ENCODE measurements around the gene C12orf75. TPM values are rescaled to one million over a fixed set of nuclear protein-coding genes. Genes with fewer than 3 reads are reported as not detected.

Gene C12orf75
- total RNA-seq, 1 donor from 2014 or later = 1.1 TPM

- DNase-seq = no peak
- intact Hi-C loops (cut with micrococcal nuclease) = no loop called here
- Histone ChIP-seq H3K27me3 (ENCODE audit: low read depth) (peaks cover 47% of the 10 kb centered on the region), H3K4me1 (peaks cover 13% of the 10 kb centered on the region), H3K4me3 (no peak overlapping the region), H3K27ac (replicated peaks) (no peak overlapping the region), H3K36me3 (no peaks in the 10 kb centered on the region), H3K9me3 (replicated peaks) (no peaks in the 10 kb centered on the region)
- no peak for TF ChIP-seq CTCF (IDR thresholded peaks at IDR 0.05; ENCODE audit: borderline replicate concordance)
These were observed 2.4 kb downstream of the C12orf75 start for GRCh38 chr12:105332925-105333324.

- peaks cover 13% of the 10 kb centered on the region for H3K4me1 ChIP-seq
- TF ChIP-seq CTCF (IDR thresholded peaks at IDR 0.05; ENCODE audit: borderline replicate concordance) = no peak
- no peak overlapping the region for H3K27ac ChIP-seq (replicated peaks)
- peaks cover 47% of the 10 kb centered on the region for H3K27me3 ChIP-seq (ENCODE audit: low read depth)
- intact Hi-C loops (cut with micrococcal nuclease) = no loop called here
- H3K4me3 ChIP-seq = no peak overlapping the region
- H3K36me3 ChIP-seq = no peaks in the 10 kb centered on the region
- DNase-seq = no peak
- H3K9me3 ChIP-seq (replicated peaks) = no peaks in the 10 kb centered on the region
These were observed 3.5 kb downstream of the C12orf75 start for GRCh38 chr12:105334001-105334400.

DNA sequence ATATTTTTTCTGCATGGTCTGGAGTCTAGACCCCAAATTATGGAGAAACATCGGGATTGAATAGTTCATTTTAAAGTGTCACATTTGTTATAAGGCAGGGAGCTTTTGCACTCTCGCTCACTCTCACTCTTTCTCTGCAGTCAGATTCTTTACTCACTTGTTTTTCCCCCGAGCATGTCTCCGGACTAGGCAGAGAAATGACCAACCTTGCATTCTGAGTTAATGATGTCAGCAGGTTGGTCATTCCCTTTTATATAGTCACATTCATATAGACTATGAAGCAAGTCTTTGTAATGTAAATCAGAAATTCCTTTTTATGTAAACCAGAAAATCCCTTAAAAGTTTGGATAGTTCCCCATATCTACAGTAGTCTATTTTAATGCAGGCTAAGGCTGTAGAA lies 4.1 kb downstream of the C12orf75 start:
- peaks cover 13% of the 10 kb centered on the region for H3K4me1 ChIP-seq
- no peaks in the 10 kb centered on the region for H3K36me3 ChIP-seq
- DNase-seq = no peak
- H3K9me3 ChIP-seq (replicated peaks) = no peaks in the 10 kb centered on the region
- no peak for TF ChIP-seq CTCF (IDR thresholded peaks at IDR 0.05; ENCODE audit: borderline replicate concordance)
- H3K4me3 ChIP-seq = no peak overlapping the region
- H3K27me3 ChIP-seq (ENCODE audit: low read depth) = peaks cover 44% of the 10 kb centered on the region
- intact Hi-C loops (cut with micrococcal nuclease) = no loop called here
- no peak overlapping the region for H3K27ac ChIP-seq (replicated peaks)

GRCh38 chr12:105335856-105336255 lies 5.4 kb downstream of the C12orf75 start:
- Histone ChIP-seq H3K27me3 (ENCODE audit: low read depth) (peaks cover 42% of the 10 kb centered on the region), H3K27ac (replicated peaks) (no peak overlapping the region), H3K4me1 (peaks cover 5% of the 10 kb centered on the region), H3K36me3 (no peaks in the 10 kb centered on the region), H3K9me3 (replicated peaks) (peaks cover 10% of the 10 kb centered on the region), H3K4me3 (no peak overlapping the region)
- intact Hi-C loops (cut with micrococcal nuclease) = no loop called here
- TF ChIP-seq CTCF (IDR thresholded peaks at IDR 0.05; ENCODE audit: borderline replicate concordance) = no peak
- DNase-seq = no peak

DNA sequence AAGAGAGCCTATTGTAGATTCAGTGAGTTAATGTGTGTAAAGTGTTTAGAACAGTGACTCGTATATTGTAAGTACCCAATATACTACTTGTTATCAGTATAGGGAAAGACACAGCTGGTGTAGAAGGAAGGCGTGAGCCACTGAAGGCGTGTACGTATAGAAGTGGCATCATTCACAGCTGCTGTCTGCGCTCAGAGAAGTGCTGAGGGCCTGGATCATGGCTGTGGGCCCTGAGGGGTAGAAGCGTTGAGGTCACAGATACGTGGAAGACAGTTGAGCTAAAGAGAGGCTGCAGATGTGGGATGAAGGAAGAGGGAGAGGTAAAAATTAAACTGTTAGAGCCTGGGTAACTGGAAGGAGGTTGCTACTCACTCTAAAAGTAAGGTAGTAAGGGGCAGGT lies 5.9 kb downstream of the C12orf75 start:
- Histone ChIP-seq H3K27me3 (ENCODE audit: low read depth) (peaks cover 37% of the 10 kb centered on the region), H3K4me3 (no peak overlapping the region), H3K36me3 (no peaks in the 10 kb centered on the region), H3K4me1 (no peaks in the 10 kb centered on the region), H3K27ac (replicated peaks) (no peak overlapping the region), H3K9me3 (replicated peaks) (peaks cover 16% of the 10 kb centered on the region)
- intact Hi-C loops (cut with micrococcal nuclease) = no loop called here
- DNase-seq = no peak
- TF ChIP-seq CTCF (IDR thresholded peaks at IDR 0.05; ENCODE audit: borderline replicate concordance) = no peak

GRCh38 chr12:105337391-105337790 lies 6.9 kb downstream of the C12orf75 start:
- DNase-seq = no peak
- Histone ChIP-seq H3K4me1 (no peaks in the 10 kb centered on the region), H3K36me3 (no peaks in the 10 kb centered on the region), H3K27me3 (ENCODE audit: low read depth) (peaks cover 31% of the 10 kb centered on the region), H3K9me3 (replicated peaks) (peaks cover 19% of the 10 kb centered on the region), H3K4me3 (no peak overlapping the region), H3K27ac (replicated peaks) (no peak overlapping the region)
- TF ChIP-seq CTCF (IDR thresholded peaks at IDR 0.05; ENCODE audit: borderline replicate concordance) = no peak
- intact Hi-C loops (cut with micrococcal nuclease) = no loop called here

All from left ventricle myocardium inferior (tissue), 1 donor.